ENCODE data around the gene CRB2.

Gene CRB2

GRCh38 chr9:123323196-123324013 is 32.6 kb upstream of the CRB2 start:
- TF ChIP-seq CTCF (IDR thresholded peaks at IDR 0.05) = no peak

DNA sequence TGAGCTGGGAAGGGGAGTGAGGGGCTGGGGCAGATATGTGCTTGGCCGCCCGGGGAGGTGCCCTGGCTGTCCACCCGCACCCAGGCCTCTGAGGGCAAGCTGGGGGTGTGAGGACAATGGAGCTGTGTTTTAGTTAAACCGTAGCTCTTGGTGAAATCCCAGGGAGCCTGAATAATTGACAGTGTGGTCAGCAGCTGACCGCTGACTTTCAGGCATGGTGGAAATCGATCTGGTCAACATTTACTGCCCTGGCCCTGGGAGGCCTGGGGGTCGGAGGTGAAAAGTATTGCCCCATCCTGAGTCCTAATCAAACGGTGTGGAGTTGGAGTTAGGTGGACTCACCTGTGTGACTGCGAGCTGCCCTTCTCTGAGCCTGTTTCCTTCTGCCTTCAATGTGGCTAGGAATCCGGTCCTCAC is 31.2 kb upstream of the CRB2 start:
- no peak for TF ChIP-seq CTCF (IDR thresholded peaks at IDR 0.05)

GRCh38 chr9:123326187-123326586 is 29.8 kb upstream of the CRB2 start:
- no peak for TF ChIP-seq CTCF (IDR thresholded peaks at IDR 0.05)

- TF ChIP-seq CTCF (IDR thresholded peaks at IDR 0.05) = no peak
These were observed 29.3 kb upstream of the CRB2 start for GRCh38 chr9:123326662-123327093.

GRCh38 chr9:123327697-123328100 is 28.3 kb upstream of the CRB2 start:
- TF ChIP-seq CTCF (IDR thresholded peaks at IDR 0.05) = no peak

DNA sequence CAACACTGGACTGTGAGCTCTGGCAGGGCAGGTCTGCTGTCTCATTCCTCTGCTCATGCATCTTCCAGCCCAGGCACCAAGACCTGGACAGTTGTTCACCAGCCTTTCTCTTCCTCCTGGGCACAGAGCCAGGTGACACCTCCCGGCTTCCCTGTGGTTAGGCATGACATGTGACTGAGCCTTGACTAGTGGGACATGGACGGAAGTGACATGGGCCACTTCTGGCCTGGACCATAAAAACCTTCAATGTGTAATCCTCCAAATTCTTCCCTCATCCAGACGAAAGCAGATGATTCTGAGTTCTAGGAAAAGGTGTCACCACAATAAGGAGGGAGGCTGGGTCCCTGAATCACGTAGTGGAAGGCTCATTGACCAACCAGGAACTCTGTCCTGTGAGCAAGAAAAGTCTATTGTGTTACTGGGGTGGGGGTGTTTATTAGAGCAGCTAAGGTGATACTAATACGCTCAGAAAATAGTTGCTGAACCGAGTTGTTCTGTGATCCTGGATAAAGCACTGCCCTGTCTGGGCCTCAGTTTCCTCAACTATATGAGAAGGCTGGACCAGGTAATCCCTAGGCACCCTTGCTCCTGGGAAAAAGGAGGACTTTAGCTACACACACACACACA is 26.6 kb upstream of the CRB2 start:
- no peak for TF ChIP-seq CTCF (IDR thresholded peaks at IDR 0.05)

GRCh38 chr9:123331346-123332060 is 24.5 kb upstream of the CRB2 start:
- TF ChIP-seq CTCF (IDR thresholded peaks at IDR 0.05) = no peak

Data from LNCAP (cell line).